Transverse colon (tissue), 4 donors: ENCODE results near the gene POR. TPM values are rescaled to one million over a fixed set of nuclear protein-coding genes. Genes with fewer than 3 reads are reported as not detected.
"Not testable (repeated sequence)": the region's sequence is repeated elsewhere in the genome, so short reads cannot be mapped to it uniquely, and the experiment has no call there.

Experiments
- DNase-seq: peaks from one replicate; pipeline ENCODE4 v3.0.0-alpha.2; 2019
- H3K27ac ChIP-seq, 4 donors: fragments of 200-600 bp; sonication (generic); 2 replicates each; pipeline ENCODE4 v1.5.1; 2016 to 2018; ENCODE audit warnings: inconsistent platforms in 4 of 4
- H3K27me3 ChIP-seq: fragments of 200-600 bp; sonication (generic); 2 replicates; pipeline ENCODE4 v1.5.1; 2017; ENCODE audit warnings: inconsistent platforms
- H3K36me3 ChIP-seq, 4 donors: fragments of 200-600 bp; sonication (generic); 2 replicates each; pipeline ENCODE4 v1.5.1; 2017 to 2019; ENCODE audit warnings: inconsistent platforms in 4 of 4
- H3K4me1 ChIP-seq, 4 donors: fragments of 200-600 bp; sonication (generic); 2 replicates each; pipeline ENCODE4 v1.5.1; 2017 to 2020; ENCODE audit warnings: inconsistent platforms in 4 of 4
- H3K4me3 ChIP-seq, 4 donors: fragments of 200-600 bp; sonication (generic); 1 replicate in 1 of 4; 2 replicates in 3 of 4; pipeline versions ENCODE4 v1.5.1 to v1.6.1; 2017 to 2019; ENCODE audit warnings: inconsistent platforms in 4 of 4
- H3K9me3 ChIP-seq, 2 donors: fragments of 200-600 bp; sonication (generic); 2 replicates each; pipeline ENCODE4 v1.5.1; 2017 to 2019; ENCODE audit warnings: inconsistent platforms in 2 of 2
- EP300 ChIP-seq: sonication (generic); formaldehyde crosslinking; IDR thresholded peaks from one replicate; pipeline ENCODE4 v1.6.1; 2017; ENCODE audit warnings: antibody characterized with exemption, low read depth
- POLR2A ChIP-seq: fragments of 450-650 bp; IDR thresholded peaks from one replicate; pipeline ENCODE4 v1.6.1; 2016; ENCODE audit warnings: antibody characterized with exemption, mild to moderate bottlenecking, moderate library complexity
- POLR2AphosphoS5 ChIP-seq, 3 donors: sonication (generic); formaldehyde crosslinking; IDR thresholded peaks; one replicate each; pipeline ENCODE4 v1.6.1; 2016; ENCODE audit warnings: antibody characterized with exemption in 3 of 3
- WGBS, 2 donors: methylation state at CpG; one replicate each; pipeline ENCODE4 v1.1.5; 2018; ENCODE audit warnings: low coverage in 1 of 2; 5-methylcytosine and 5-hydroxymethylcytosine counted together
- in situ Hi-C, 4 donors: fragments of 200-750 bp; cut with MboI; loops; one replicate each; pipeline versions ENCODE4 v1.15.0 to v1.15.1; 2017; ENCODE audit warnings: low sequenced_read_pairs in 3 of 4, low pct_ligation_motif_present in 1 of 4, low pct_unique_long_range_greater_than_20kb in 1 of 4
- intact Hi-C: fragments of 100-400 bp; cut with DNase I; formaldehyde crosslinking; loops from one replicate; pipeline ENCODE4 v1.15.1; 2023; ENCODE audit warnings: low total_unique reads
- total RNA-seq, 4 donors: library from RNA; depleted of rRNA; stranded (reverse); fragments of >200 nt; gene quantifications; one replicate each; pipeline ENCODE4 v1.1.0, GENCODE V29; 2016
- TF ChIP-seq, protein P1 (sequence below), 5 experiments: fragments of 200-600 bp in 3 of 5; fragments of 450-650 bp in 2 of 5; sonication (generic) in 3 of 5; IDR thresholded peaks; 1 replicate in 2 of 5; 2 replicates in 3 of 5; pipeline ENCODE4 v1.5.1; 2016 to 2017; ENCODE audit warnings: antibody characterized with exemption in 5 of 5, inconsistent platforms in 3 of 5, mild to moderate bottlenecking in 2 of 5, moderate library complexity in 1 of 5

Gene POR
- total RNA-seq, 4 donors from 2014 or later: 95.9 to 200 (median 149) TPM

DNA sequence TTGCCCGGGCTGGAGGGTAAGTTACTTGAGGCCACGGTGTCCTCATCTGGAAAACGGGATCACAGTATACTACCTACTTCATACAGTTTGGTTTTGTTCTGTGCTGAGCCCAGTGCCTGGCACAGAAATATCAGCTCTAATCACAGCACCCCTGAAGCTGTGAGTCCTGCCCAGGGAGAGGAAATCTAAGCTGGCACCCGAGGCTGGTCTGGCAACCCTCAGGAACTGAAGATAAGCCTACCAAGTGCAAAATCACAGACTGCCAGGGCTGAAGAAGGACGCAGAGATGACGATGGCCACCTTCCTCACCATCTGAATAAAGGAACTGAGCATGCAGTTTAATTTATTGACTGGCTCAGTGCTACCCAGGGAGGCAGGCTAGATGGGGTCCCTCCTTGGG, 87.2 kb downstream of the POR start:
- in situ Hi-C loops (no loop called here), intact Hi-C loops (no loop called here)
- Histone ChIP-seq H3K4me3 (no peak overlapping the region), H3K4me1 (no peaks in the 10 kb centered on the region), H3K27ac (no peak overlapping the region), H3K27me3 (no peaks in the 10 kb centered on the region), H3K9me3 (no peaks in the 10 kb centered on the region), H3K36me3 (peaks cover 0 to 16% (median 8%) of the 10 kb centered on the region in 4 donors)
- WGBS, 2 donors: 98% methylated on average over 6 of the region's 6 CpGs; no CpG with 5 or more reads in 1 of the 2 donors
- DNase-seq: no peak
- TF ChIP-seq EP300 (no peak), POLR2AphosphoS5 (IDR thresholded peaks at IDR 0.05) (no peak), POLR2A (no peak)
- TF ChIP-seq, protein P1, sequence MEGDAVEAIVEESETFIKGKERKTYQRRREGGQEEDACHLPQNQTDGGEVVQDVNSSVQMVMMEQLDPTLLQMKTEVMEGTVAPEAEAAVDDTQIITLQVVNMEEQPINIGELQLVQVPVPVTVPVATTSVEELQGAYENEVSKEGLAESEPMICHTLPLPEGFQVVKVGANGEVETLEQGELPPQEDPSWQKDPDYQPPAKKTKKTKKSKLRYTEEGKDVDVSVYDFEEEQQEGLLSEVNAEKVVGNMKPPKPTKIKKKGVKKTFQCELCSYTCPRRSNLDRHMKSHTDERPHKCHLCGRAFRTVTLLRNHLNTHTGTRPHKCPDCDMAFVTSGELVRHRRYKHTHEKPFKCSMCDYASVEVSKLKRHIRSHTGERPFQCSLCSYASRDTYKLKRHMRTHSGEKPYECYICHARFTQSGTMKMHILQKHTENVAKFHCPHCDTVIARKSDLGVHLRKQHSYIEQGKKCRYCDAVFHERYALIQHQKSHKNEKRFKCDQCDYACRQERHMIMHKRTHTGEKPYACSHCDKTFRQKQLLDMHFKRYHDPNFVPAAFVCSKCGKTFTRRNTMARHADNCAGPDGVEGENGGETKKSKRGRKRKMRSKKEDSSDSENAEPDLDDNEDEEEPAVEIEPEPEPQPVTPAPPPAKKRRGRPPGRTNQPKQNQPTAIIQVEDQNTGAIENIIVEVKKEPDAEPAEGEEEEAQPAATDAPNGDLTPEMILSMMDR (IDR thresholded peaks at IDR 0.05): no peak

DNA sequence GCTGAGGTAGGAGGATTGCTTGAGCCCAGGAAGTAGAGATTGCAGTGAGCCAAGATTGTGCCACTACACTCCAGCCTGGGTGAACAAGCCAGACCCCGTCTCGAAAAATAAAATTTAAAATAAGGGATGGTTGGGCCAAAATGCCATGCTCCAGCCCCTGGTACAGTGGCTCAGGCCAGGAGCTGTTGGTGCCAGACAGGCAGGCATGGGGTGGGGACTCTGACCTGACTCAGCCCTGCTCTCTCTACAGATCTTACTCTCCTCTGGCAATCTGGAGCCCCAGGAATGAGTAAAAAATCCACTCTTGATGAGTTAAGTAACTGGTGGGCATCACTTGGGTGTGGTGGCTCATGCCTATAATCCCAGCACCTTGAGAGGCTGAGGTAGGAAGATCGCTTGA, 87.9 kb downstream of the POR start:
- Histone ChIP-seq H3K9me3 (no peaks in the 10 kb centered on the region), H3K27ac (no peak overlapping the region), H3K27me3 (no peaks in the 10 kb centered on the region), H3K36me3 (peaks cover 0 to 16% (median 8%) of the 10 kb centered on the region in 4 donors), H3K4me3 (no peak overlapping the region), H3K4me1 (no peaks in the 10 kb centered on the region)
- no peak for TF ChIP-seq EP300
- no peak for TF ChIP-seq POLR2A
- TF ChIP-seq, protein P1 (IDR thresholded peaks at IDR 0.05): no peak
- TF ChIP-seq POLR2AphosphoS5 (IDR thresholded peaks at IDR 0.05): no peak
- no peak for DNase-seq
- intact Hi-C loops: no loop called here
- in situ Hi-C loops: no loop called here
- WGBS, 2 donors: 90 to 94% methylated on average over 3 of the region's 3 CpGs

DNA sequence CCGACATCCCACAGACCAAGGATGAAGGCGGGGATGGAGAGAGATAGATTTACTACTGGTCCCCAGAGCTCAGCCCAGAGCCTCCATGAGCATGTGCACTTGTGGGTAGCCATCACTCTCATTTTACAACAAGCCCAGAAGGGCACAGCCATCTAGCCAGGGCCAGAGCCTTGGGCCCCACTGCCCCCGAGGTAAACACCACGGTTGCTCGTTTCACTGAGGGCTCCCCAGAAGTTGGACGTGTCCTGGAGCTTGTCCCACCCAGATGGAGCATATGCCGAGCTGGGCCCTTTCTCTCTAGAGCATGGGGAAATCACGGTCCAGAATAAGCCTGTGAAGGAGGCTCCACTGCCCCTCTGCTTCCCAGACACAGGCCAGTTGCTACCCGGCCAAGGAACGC, 88.4 kb downstream of the POR start:
- H3K27me3 ChIP-seq: no peaks in the 10 kb centered on the region
- peaks cover 0 to 16% (median 8%) of the 10 kb centered on the region in 4 donors for H3K36me3 ChIP-seq
- TF ChIP-seq, protein P1 (IDR thresholded peaks at IDR 0.05): no peak
- TF ChIP-seq EP300: no peak
- TF ChIP-seq POLR2AphosphoS5 (IDR thresholded peaks at IDR 0.05): no peak
- TF ChIP-seq POLR2A: no peak
- H3K4me1 ChIP-seq: no peaks in the 10 kb centered on the region
- intact Hi-C loops: no loop called here
- WGBS, 2 donors: 98% methylated on average over 10 of the region's 10 CpGs; no CpG with 5 or more reads in 1 of the 2 donors
- no peak overlapping the region for H3K4me3 ChIP-seq
- no peaks in the 10 kb centered on the region for H3K9me3 ChIP-seq
- no peak overlapping the region for H3K27ac ChIP-seq
- no peak for DNase-seq
- in situ Hi-C loops: no loop called here

DNA sequence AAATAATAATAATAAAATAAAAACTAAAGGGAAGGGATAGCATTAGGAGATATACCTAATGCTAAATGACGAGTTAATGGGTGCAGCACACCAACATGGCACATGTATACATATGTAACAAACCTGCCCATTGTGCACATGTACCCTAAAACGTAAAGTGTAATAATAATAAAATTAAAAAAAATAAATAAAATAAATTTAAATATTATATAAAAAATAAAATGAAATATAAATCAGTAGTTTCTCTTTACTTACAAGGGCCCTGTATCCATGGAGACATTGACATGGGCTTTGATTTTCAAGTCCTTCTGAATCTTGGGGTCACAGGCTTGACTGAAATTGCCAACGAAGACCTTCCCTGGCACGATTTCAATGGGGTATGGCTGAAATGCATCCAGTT, 90.0 kb downstream of the POR start:
- WGBS, 2 donors: 93 to 99% methylated on average over 2 to 4 of the region's 4 CpGs
- H3K36me3 ChIP-seq: peaks cover 0 to 16% (median 8%) of the 10 kb centered on the region in 4 donors
- H3K27ac ChIP-seq, H3K4me3 ChIP-seq, DNase-seq, H3K4me1 ChIP-seq, H3K9me3 ChIP-seq, in situ Hi-C loops, intact Hi-C loops, H3K27me3 ChIP-seq: not testable (repeated sequence)

DNA sequence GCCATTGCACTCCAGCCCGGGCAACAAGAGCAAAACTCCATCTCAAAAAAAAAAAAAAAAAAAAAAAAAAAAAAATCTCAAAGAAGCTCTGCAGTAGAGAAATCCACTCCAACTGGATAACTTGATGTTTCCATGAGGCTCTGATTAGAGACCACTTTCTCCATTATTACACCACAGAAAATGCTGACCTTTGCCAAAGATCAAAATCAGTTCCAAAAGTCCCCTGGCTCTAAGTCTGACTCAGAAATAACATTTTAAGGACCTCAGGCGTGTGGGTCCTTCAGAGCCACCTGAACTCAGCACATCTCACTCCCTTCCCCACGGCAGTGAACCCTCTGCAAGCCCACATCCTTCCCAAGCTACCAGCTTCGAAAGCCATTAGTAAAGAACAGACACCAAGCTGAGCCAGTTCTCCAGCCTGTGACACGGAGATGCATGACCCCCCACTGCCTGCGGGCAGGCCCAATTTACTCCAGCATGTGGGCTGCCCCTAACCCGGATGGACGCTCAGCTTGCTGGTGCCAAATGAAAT, 93.3 kb downstream of the POR start:
- no peaks in the 10 kb centered on the region for H3K9me3 ChIP-seq
- H3K36me3 ChIP-seq: peaks cover 0 to 16% (median 3%) of the 10 kb centered on the region in 4 donors
- 75% methylated on average over 8 of the region's 8 CpGs; no CpG with 5 or more reads in 1 of the 2 donors for WGBS, 2 donors
- intact Hi-C loops: no loop called here
- H3K4me1 ChIP-seq: peaks cover 0 to 9% (median 4%) of the 10 kb centered on the region in 4 donors
- no peaks in the 10 kb centered on the region for H3K27me3 ChIP-seq
- no peak overlapping the region for H3K4me3 ChIP-seq
- DNase-seq: no peak
- in situ Hi-C loops: no loop called here
- no peak overlapping the region for H3K27ac ChIP-seq
- TF ChIP-seq POLR2AphosphoS5 (IDR thresholded peaks at IDR 0.05) (no peak), EP300 (no peak), POLR2A (no peak)
- TF ChIP-seq, protein P1 (IDR thresholded peaks at IDR 0.05): no peak
